Neural progenitor cell (in vitro differentiated cells): ENCODE measurements around the gene ANK3. TPM values are rescaled to one million over a fixed set of nuclear protein-coding genes. Genes with fewer than 3 reads are reported as not detected.

Experiments
- DNase-seq: peaks from one replicate; pipeline ENCODE4 v3.0.0-alpha.2; 2016; ENCODE audit warnings: low spot score
- H2AFZ ChIP-seq: fragments of 200-600 bp; sonication (generic); replicated peaks from 2 replicates; pipeline ENCODE4 v1.6.1; 2016; ENCODE audit warnings: antibody characterized with exemption
- H3F3A ChIP-seq: fragments of 200-600 bp; sonication (generic); 2 replicates; pipeline ENCODE4 v1.6.1; 2016; ENCODE audit warnings: antibody characterized with exemption, low read depth
- H3K27ac ChIP-seq: fragments of 200-600 bp; sonication (generic); 2 replicates; pipeline ENCODE4 v1.5.1; 2016; ENCODE audit warnings: mild to moderate bottlenecking
- H3K27me3 ChIP-seq: fragments of 200-600 bp; sonication (generic); 2 replicates; pipeline ENCODE4 v1.6.1; 2016; ENCODE audit warnings: mild to moderate bottlenecking, moderate library complexity
- H3K36me3 ChIP-seq: fragments of 200-600 bp; sonication (generic); 2 replicates; pipeline ENCODE4 v1.5.1; 2016
- H3K4me1 ChIP-seq: fragments of 200-600 bp; sonication (generic); 2 replicates; pipeline ENCODE4 v1.6.1; 2016; ENCODE audit warnings: mixed run types
- H3K4me2 ChIP-seq: fragments of 200-600 bp; sonication (generic); 2 replicates; pipeline ENCODE4 v1.6.1; 2016
- H3K4me3 ChIP-seq: fragments of 200-600 bp; sonication (generic); 2 replicates; pipeline ENCODE4 v1.5.1; 2016
- H3K79me2 ChIP-seq: fragments of 200-600 bp; sonication (generic); 2 replicates; pipeline ENCODE4 v1.6.1; 2016; ENCODE audit warnings: low read depth
- H3K9ac ChIP-seq: fragments of 200-600 bp; sonication (generic); 2 replicates; pipeline ENCODE4 v1.6.1; 2016
- H3K9me3 ChIP-seq: fragments of 200-600 bp; sonication (generic); 2 replicates; pipeline ENCODE4 v1.5.1; 2016; ENCODE audit warnings: low read depth
- H4K20me1 ChIP-seq: fragments of 200-600 bp; sonication (generic); 2 replicates; pipeline ENCODE4 v1.6.1; 2016; ENCODE audit warnings: low read depth
- H3K27ac Mint-ChIP-seq: 3 replicates; pipeline ENCODE4 v1.8.0; 2021; ENCODE audit warnings: mixed read lengths
- H3K27me3 Mint-ChIP-seq: 2 replicates; pipeline ENCODE4 v1.8.0; 2022; ENCODE audit warnings: low read depth, mild to moderate bottlenecking, inconsistent platforms, moderate library complexity, mixed read lengths; ENCODE audit not compliant: insufficient read depth
- H3K36me3 Mint-ChIP-seq: 3 replicates; pipeline ENCODE4 v1.8.0; 2021; ENCODE audit warnings: mixed read lengths
- H3K4me1 Mint-ChIP-seq: 3 replicates; pipeline ENCODE4 v1.8.0; 2021; ENCODE audit warnings: mixed read lengths
- H3K4me3 Mint-ChIP-seq: 3 replicates; pipeline ENCODE4 v1.8.0; 2021; ENCODE audit warnings: mild to moderate bottlenecking, moderate library complexity, mixed read lengths
- H3K9me3 Mint-ChIP-seq: 3 replicates; pipeline ENCODE4 v1.8.0; 2020; ENCODE audit warnings: mixed read lengths
- EZH2 ChIP-seq: fragments of 200-600 bp; sonication (generic); IDR thresholded peaks from 2 replicates; pipeline ENCODE4 v1.6.1; 2017; ENCODE audit warnings: antibody characterized with exemption, mild to moderate bottlenecking, moderate library complexity
- EZH2phosphoT487 ChIP-seq: fragments of 200-600 bp; sonication (generic); IDR thresholded peaks from 2 replicates; pipeline ENCODE4 v1.6.1; 2017; ENCODE audit warnings: antibody characterized with exemption
- total RNA-seq: library from RNA; depleted of rRNA; stranded (reverse); fragments of >200 nt; gene quantifications from 2 replicates; pipeline ENCODE4 v1.2.3, GENCODE V29; 2015; ENCODE audit warnings: low replicate concordance
- TF ChIP-seq, protein P1 (sequence below): fragments of 200-600 bp; sonication (generic); IDR thresholded peaks from 2 replicates; pipeline ENCODE4 v1.5.1; 2017; ENCODE audit warnings: antibody characterized with exemption, mild to moderate bottlenecking

Gene ANK3
- total RNA-seq, 1 donor from 2014 or later = 54.1 TPM

DNA sequence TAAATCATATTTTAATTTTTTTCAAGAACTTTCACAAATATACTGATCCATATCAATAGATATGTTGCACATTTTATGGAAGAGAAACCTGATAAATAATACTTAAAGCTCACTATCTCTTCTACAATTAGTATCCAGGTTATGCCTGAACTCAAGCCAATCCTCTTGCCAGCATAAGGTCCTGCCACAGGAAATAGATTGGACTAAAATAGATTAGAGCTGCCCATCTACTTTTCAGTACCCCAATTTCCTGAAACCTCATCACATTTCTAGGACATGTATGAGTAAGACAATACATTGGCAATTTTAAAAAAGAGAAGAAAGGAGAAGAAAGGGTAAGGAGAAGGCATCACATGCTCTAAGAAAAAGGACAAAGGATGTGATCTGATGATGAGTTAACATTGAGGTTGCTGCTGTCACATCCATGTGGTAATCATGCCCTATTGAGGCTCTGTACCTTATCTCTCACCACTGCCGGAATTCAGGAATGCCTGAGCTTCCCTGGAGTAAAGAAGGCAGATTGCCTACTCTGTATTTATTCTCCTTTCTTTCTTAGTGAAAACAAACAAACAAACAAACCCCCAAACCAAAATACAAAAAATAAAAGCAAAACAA lies 199.7 kb downstream of the ANK3 start:
- H4K20me1 ChIP-seq = no peaks in the 10 kb centered on the region
- H2AFZ ChIP-seq = no peak overlapping the region
- Mint-ChIP-seq H3K4me1 (no peaks in the 10 kb centered on the region), H3K36me3 (no peaks in the 10 kb centered on the region), H3K4me3 (no peak overlapping the region), H3K27ac (no peak overlapping the region), H3K27me3 (peaks cover 2% of the 10 kb centered on the region), H3K9me3 (peaks cover 7% of the 10 kb centered on the region)
- TF ChIP-seq EZH2 = no peak
- TF ChIP-seq EZH2phosphoT487 = no peak
- TF ChIP-seq, protein P1, sequence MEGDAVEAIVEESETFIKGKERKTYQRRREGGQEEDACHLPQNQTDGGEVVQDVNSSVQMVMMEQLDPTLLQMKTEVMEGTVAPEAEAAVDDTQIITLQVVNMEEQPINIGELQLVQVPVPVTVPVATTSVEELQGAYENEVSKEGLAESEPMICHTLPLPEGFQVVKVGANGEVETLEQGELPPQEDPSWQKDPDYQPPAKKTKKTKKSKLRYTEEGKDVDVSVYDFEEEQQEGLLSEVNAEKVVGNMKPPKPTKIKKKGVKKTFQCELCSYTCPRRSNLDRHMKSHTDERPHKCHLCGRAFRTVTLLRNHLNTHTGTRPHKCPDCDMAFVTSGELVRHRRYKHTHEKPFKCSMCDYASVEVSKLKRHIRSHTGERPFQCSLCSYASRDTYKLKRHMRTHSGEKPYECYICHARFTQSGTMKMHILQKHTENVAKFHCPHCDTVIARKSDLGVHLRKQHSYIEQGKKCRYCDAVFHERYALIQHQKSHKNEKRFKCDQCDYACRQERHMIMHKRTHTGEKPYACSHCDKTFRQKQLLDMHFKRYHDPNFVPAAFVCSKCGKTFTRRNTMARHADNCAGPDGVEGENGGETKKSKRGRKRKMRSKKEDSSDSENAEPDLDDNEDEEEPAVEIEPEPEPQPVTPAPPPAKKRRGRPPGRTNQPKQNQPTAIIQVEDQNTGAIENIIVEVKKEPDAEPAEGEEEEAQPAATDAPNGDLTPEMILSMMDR = no peak
- H3K9me3 ChIP-seq = no peaks in the 10 kb centered on the region
- no peaks in the 10 kb centered on the region for H3F3A ChIP-seq
- no peaks in the 10 kb centered on the region for H3K4me1 ChIP-seq
- H3K4me3 ChIP-seq = no peak overlapping the region
- no peak overlapping the region for H3K27ac ChIP-seq
- H3K4me2 ChIP-seq = no peak overlapping the region
- H3K36me3 ChIP-seq = no peaks in the 10 kb centered on the region
- no peak overlapping the region for H3K9ac ChIP-seq
- H3K79me2 ChIP-seq = no peaks in the 10 kb centered on the region
- no peak for DNase-seq
- no peaks in the 10 kb centered on the region for H3K27me3 ChIP-seq

DNA sequence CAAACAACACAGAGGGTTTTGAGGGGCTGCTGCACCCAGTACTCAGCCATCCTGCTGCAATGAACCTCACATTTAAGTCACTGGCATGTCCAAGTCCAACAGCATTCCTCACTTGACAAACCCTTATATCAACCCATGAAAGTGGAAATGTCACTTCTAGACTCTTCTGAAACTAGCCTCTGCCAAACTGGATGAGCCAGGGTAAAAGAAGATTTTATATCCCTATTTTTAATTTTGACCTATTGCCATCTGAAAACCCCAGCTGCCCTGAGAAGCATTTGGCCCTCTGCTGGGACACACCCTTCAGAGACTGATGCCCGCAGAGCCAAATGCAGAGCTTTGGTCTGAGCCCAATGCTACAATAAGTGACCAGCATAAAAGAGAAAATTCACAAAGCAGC lies 201.1 kb downstream of the ANK3 start:
- Mint-ChIP-seq H3K27ac (no peak overlapping the region), H3K4me3 (no peak overlapping the region), H3K4me1 (no peaks in the 10 kb centered on the region), H3K36me3 (no peaks in the 10 kb centered on the region), H3K9me3 (peaks cover 7% of the 10 kb centered on the region), H3K27me3 (peaks cover 2% of the 10 kb centered on the region)
- Histone ChIP-seq H3K79me2 (no peaks in the 10 kb centered on the region), H3K9ac (no peak overlapping the region), H2AFZ (no peak overlapping the region), H3K27me3 (no peaks in the 10 kb centered on the region), H3F3A (no peaks in the 10 kb centered on the region), H3K36me3 (no peaks in the 10 kb centered on the region), H3K9me3 (no peaks in the 10 kb centered on the region), H3K4me1 (no peaks in the 10 kb centered on the region), H3K27ac (no peak overlapping the region), H3K4me2 (no peak overlapping the region), H3K4me3 (no peak overlapping the region), H4K20me1 (no peaks in the 10 kb centered on the region)
- TF ChIP-seq, protein P1 = no peak
- TF ChIP-seq EZH2phosphoT487 (no peak), EZH2 (no peak)
- DNase-seq = no peak

DNA sequence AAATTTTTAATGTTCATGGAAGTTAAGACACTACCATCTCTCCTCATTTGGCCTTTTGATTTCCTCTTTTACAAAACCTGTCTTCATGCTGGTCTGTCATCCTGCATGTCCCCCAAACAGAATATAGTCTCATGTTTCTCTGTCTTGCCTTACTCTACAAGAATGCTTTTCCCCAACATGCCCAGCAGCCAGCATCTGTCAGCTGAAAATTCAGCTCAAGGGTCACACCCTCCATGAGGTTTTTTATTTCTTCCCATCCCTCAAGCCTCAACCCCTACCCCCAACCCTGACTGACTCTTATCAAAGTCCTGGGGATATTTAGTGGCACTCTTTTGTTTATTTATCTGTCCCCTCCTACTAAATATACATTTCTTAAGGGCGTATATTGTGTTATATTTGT lies 202.0 kb downstream of the ANK3 start:
- Mint-ChIP-seq H3K36me3 (no peaks in the 10 kb centered on the region), H3K9me3 (peaks cover 7% of the 10 kb centered on the region), H3K27ac (no peak overlapping the region), H3K27me3 (peaks cover 2% of the 10 kb centered on the region), H3K4me1 (no peaks in the 10 kb centered on the region), H3K4me3 (no peak overlapping the region)
- Histone ChIP-seq H3K4me2 (no peak overlapping the region), H3K9ac (no peak overlapping the region), H3F3A (no peaks in the 10 kb centered on the region), H3K79me2 (no peaks in the 10 kb centered on the region), H3K4me3 (no peak overlapping the region), H3K9me3 (no peaks in the 10 kb centered on the region), H3K4me1 (no peaks in the 10 kb centered on the region), H3K27ac (no peak overlapping the region), H4K20me1 (no peaks in the 10 kb centered on the region), H3K36me3 (no peaks in the 10 kb centered on the region), H2AFZ (no peak overlapping the region), H3K27me3 (no peaks in the 10 kb centered on the region)
- TF ChIP-seq EZH2 = no peak
- no peak for TF ChIP-seq EZH2phosphoT487
- TF ChIP-seq, protein P1 = no peak
- DNase-seq = no peak
